Effector memory CD8-positive, alpha-beta T cell (primary cell): ENCODE measurements around the gene ZRANB1.

ENCODE experiments used
- ATAC-seq: fragments of 150-1000 bp; cut with Tn5 transposase; replicated peaks from 2 replicates; pipeline ENCODE4 v1.10.0; 2021; ENCODE audit warnings: mild to moderate bottlenecking, moderate library complexity
- DNase-seq, 3 experiments: peaks; one replicate each; pipeline ENCODE4 v3.0.0; 2021
- H3K27ac Mint-ChIP-seq, 2 donors: one replicate each; pipeline ENCODE4 v1.8.0; 2022; ENCODE audit warnings: mild to moderate bottlenecking in 2 of 2, mixed read lengths in 2 of 2, moderate library complexity in 2 of 2
- H3K27me3 Mint-ChIP-seq, 2 donors: one replicate each; pipeline ENCODE4 v1.8.0; 2022; ENCODE audit warnings: mixed read lengths in 2 of 2
- H3K36me3 Mint-ChIP-seq: one replicate; pipeline ENCODE4 v1.8.0; 2022; ENCODE audit warnings: mild to moderate bottlenecking, moderate library complexity, mixed read lengths; ENCODE audit not compliant: insufficient read depth
- H3K4me1 Mint-ChIP-seq, 2 donors: one replicate each; pipeline ENCODE4 v1.8.0; 2022; ENCODE audit warnings: low read depth in 2 of 2, mixed read lengths in 2 of 2
- H3K4me3 Mint-ChIP-seq, 2 donors: one replicate each; pipeline ENCODE4 v1.8.0; 2022; ENCODE audit warnings: mild to moderate bottlenecking in 2 of 2, mixed read lengths in 2 of 2, moderate library complexity in 2 of 2
- H3K9me3 Mint-ChIP-seq, 2 donors: one replicate each; pipeline ENCODE4 v1.8.0; 2022; ENCODE audit warnings: mixed read lengths in 2 of 2
- total RNA-seq, 9 experiments: gene quantifications; one replicate each; lab custom pipeline; 2026; lab: John Stamatoyannopoulos, UW

Gene ZRANB1
- 57.8 to 100 (median 71.8) reads per million in 9 experiments for total RNA-seq

GRCh38 chr10:124941823-124942222 is at the start of gene ZRANB1:
TSS of gene ZRANB1 (plus strand) at chr10:124942123. CDS start at chr10:124942494, 371 bp downstream.
- DNase-seq = no peak
- peaks cover 21% of the 10 kb centered on the region for H3K36me3 Mint-ChIP-seq
- ATAC-seq = no peak
- H3K9me3 Mint-ChIP-seq = no peaks in the 10 kb centered on the region
- H3K4me1 Mint-ChIP-seq = peaks cover 35 to 59% of the 10 kb centered on the region in 2 donors
- no peaks in the 10 kb centered on the region for H3K27me3 Mint-ChIP-seq
- peak within 1 kb of the TSS; percentile 5 to 7 for H3K4me3 Mint-ChIP-seq
- H3K27ac Mint-ChIP-seq = peak within 1 kb of the TSS in 1 of 2 donors; percentile 70

GRCh38 chr10:124892905-124893304 is 49.0 kb upstream of the ZRANB1 start:
- Mint-ChIP-seq H3K4me1 (no peaks in the 10 kb centered on the region), H3K27ac (no peak overlapping the region), H3K27me3 (peaks cover 6 to 17% of the 10 kb centered on the region in 2 donors), H3K36me3 (no peaks in the 10 kb centered on the region), H3K9me3 (no peaks in the 10 kb centered on the region), H3K4me3 (no peak overlapping the region)
- no peak for DNase-seq
- ATAC-seq = no peak

GRCh38 chr10:124894569-124895215 is 47.2 kb upstream of the ZRANB1 start:
- no peak for ATAC-seq
- Mint-ChIP-seq H3K9me3 (no peaks in the 10 kb centered on the region), H3K4me3 (no peak overlapping the region), H3K27ac (no peak overlapping the region), H3K36me3 (no peaks in the 10 kb centered on the region), H3K4me1 (no peaks in the 10 kb centered on the region), H3K27me3 (peaks cover 6 to 33% of the 10 kb centered on the region in 2 donors)
- no peak for DNase-seq

GRCh38 chr10:124896751-124897150 is 45.2 kb upstream of the ZRANB1 start:
- Mint-ChIP-seq H3K4me1 (no peaks in the 10 kb centered on the region), H3K9me3 (no peaks in the 10 kb centered on the region), H3K27me3 (peaks cover 6 to 31% of the 10 kb centered on the region in 2 donors), H3K4me3 (no peak overlapping the region), H3K36me3 (no peaks in the 10 kb centered on the region), H3K27ac (no peak overlapping the region)
- DNase-seq = no peak
- ATAC-seq = no peak

GRCh38 chr10:124898471-124898870 is 43.5 kb upstream of the ZRANB1 start:
- DNase-seq = no peak
- Mint-ChIP-seq H3K36me3 (no peaks in the 10 kb centered on the region), H3K4me1 (no peaks in the 10 kb centered on the region), H3K27me3 (peaks cover 10 to 33% of the 10 kb centered on the region in 2 donors), H3K4me3 (no peak overlapping the region), H3K9me3 (no peaks in the 10 kb centered on the region), H3K27ac (peak overlapping the region in 1 of 2 donors; percentile 29)
- no peak for ATAC-seq

- ATAC-seq (no peak), DNase-seq (no peak)
- H3K27me3 Mint-ChIP-seq = peaks cover 16 to 40% of the 10 kb centered on the region in 2 donors
- H3K4me3 Mint-ChIP-seq = no peak overlapping the region
- no peaks in the 10 kb centered on the region for H3K9me3 Mint-ChIP-seq
- H3K36me3 Mint-ChIP-seq = no peaks in the 10 kb centered on the region
- H3K4me1 Mint-ChIP-seq = no peaks in the 10 kb centered on the region
- peak overlapping the region in 1 of 2 donors; percentile 29 for H3K27ac Mint-ChIP-seq
These were observed 42.8 kb upstream of the ZRANB1 start for GRCh38 chr10:124899151-124899550.

- Mint-ChIP-seq H3K27ac (no peak overlapping the region), H3K9me3 (no peaks in the 10 kb centered on the region), H3K36me3 (no peaks in the 10 kb centered on the region), H3K4me1 (no peaks in the 10 kb centered on the region), H3K27me3 (peaks cover 18 to 46% of the 10 kb centered on the region in 2 donors), H3K4me3 (no peak overlapping the region)
- no peak for DNase-seq
- ATAC-seq = no peak
These were observed 39.5 kb upstream of the ZRANB1 start for GRCh38 chr10:124902462-124902861.

GRCh38 chr10:124903111-124903510 is 38.8 kb upstream of the ZRANB1 start:
- no peak for ATAC-seq
- Mint-ChIP-seq H3K4me1 (no peaks in the 10 kb centered on the region), H3K9me3 (no peaks in the 10 kb centered on the region), H3K27me3 (peaks cover 18 to 45% of the 10 kb centered on the region in 2 donors), H3K36me3 (no peaks in the 10 kb centered on the region), H3K27ac (no peak overlapping the region), H3K4me3 (no peak overlapping the region)
- no peak for DNase-seq

GRCh38 chr10:124904796-124905195 is 37.1 kb upstream of the ZRANB1 start:
- Mint-ChIP-seq H3K9me3 (no peaks in the 10 kb centered on the region), H3K36me3 (no peaks in the 10 kb centered on the region), H3K4me1 (no peaks in the 10 kb centered on the region), H3K4me3 (no peak overlapping the region), H3K27ac (no peak overlapping the region), H3K27me3 (peaks cover 18 to 31% of the 10 kb centered on the region in 2 donors)
- no peak for DNase-seq
- ATAC-seq = no peak

- DNase-seq (no peak), ATAC-seq (no peak)
- no peak overlapping the region for H3K4me3 Mint-ChIP-seq
- H3K27me3 Mint-ChIP-seq = peaks cover 23 to 31% of the 10 kb centered on the region in 2 donors
- no peaks in the 10 kb centered on the region for H3K36me3 Mint-ChIP-seq
- no peaks in the 10 kb centered on the region for H3K4me1 Mint-ChIP-seq
- H3K9me3 Mint-ChIP-seq = no peaks in the 10 kb centered on the region
- no peak overlapping the region for H3K27ac Mint-ChIP-seq
These were observed 35.3 kb upstream of the ZRANB1 start for GRCh38 chr10:124906551-124907001.

- H3K4me1 Mint-ChIP-seq = no peaks in the 10 kb centered on the region
- ATAC-seq = no peak
- H3K4me3 Mint-ChIP-seq = no peak overlapping the region
- DNase-seq = no peak
- H3K36me3 Mint-ChIP-seq = no peaks in the 10 kb centered on the region
- H3K27me3 Mint-ChIP-seq = peaks cover 13 to 16% of the 10 kb centered on the region in 2 donors
- H3K9me3 Mint-ChIP-seq = no peaks in the 10 kb centered on the region
- no peak overlapping the region for H3K27ac Mint-ChIP-seq
These were observed 32.4 kb upstream of the ZRANB1 start for GRCh38 chr10:124909563-124909962.

- peaks cover 4 to 5% of the 10 kb centered on the region in 2 donors for H3K4me1 Mint-ChIP-seq
- DNase-seq = no peak
- no peak for ATAC-seq
- peak overlapping the region in 1 of 2 donors; percentile 5 for H3K27ac Mint-ChIP-seq
- peaks cover 13 to 14% of the 10 kb centered on the region in 2 donors for H3K27me3 Mint-ChIP-seq
- H3K4me3 Mint-ChIP-seq = no peak overlapping the region
- no peaks in the 10 kb centered on the region for H3K9me3 Mint-ChIP-seq
- no peaks in the 10 kb centered on the region for H3K36me3 Mint-ChIP-seq
These were observed 30.5 kb upstream of the ZRANB1 start for GRCh38 chr10:124911124-124912067.

- DNase-seq (no peak), ATAC-seq (no peak)
- H3K4me1 Mint-ChIP-seq = peaks cover 4 to 5% of the 10 kb centered on the region in 2 donors
- no peaks in the 10 kb centered on the region for H3K9me3 Mint-ChIP-seq
- no peak overlapping the region for H3K4me3 Mint-ChIP-seq
- no peak overlapping the region for H3K27ac Mint-ChIP-seq
- no peaks in the 10 kb centered on the region for H3K36me3 Mint-ChIP-seq
- peaks cover 13 to 14% of the 10 kb centered on the region in 2 donors for H3K27me3 Mint-ChIP-seq
These were observed 29.6 kb upstream of the ZRANB1 start for GRCh38 chr10:124912101-124912886.
